GM19023 (cell line): ENCODE measurements around the gene FLNA.

ENCODE experiments used
- ATAC-seq: cut with Tn5 transposase; IDR thresholded peaks from one replicate; pipeline ENCODE4 v1.9.1; 2021; ENCODE audit warnings: mild to moderate bottlenecking, moderate library complexity; ENCODE audit not compliant: unreplicated experiment

The FLNA gene

GRCh38 chrX:154376774-154377173 is 2.3 kb upstream of the FLNA start:
- no peak for ATAC-seq

DNA sequence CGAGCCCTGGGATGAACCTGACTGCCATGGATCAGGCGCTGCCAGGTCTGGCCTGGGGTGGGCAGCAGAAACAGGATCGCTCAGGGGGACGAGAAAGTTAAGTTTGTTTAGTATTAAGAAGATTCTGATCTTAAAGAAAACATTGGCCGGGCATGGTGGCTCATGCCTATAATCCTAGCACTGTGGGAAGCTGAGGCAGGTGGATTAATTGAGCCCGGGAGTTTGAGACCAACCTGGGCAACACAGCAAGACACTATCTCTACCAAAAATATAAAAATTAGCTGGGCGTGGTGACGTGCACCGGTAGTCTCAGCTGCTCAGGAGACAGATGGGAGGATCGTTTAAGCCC is 696 bp upstream of the FLNA start:
- no peak for ATAC-seq

DNA sequence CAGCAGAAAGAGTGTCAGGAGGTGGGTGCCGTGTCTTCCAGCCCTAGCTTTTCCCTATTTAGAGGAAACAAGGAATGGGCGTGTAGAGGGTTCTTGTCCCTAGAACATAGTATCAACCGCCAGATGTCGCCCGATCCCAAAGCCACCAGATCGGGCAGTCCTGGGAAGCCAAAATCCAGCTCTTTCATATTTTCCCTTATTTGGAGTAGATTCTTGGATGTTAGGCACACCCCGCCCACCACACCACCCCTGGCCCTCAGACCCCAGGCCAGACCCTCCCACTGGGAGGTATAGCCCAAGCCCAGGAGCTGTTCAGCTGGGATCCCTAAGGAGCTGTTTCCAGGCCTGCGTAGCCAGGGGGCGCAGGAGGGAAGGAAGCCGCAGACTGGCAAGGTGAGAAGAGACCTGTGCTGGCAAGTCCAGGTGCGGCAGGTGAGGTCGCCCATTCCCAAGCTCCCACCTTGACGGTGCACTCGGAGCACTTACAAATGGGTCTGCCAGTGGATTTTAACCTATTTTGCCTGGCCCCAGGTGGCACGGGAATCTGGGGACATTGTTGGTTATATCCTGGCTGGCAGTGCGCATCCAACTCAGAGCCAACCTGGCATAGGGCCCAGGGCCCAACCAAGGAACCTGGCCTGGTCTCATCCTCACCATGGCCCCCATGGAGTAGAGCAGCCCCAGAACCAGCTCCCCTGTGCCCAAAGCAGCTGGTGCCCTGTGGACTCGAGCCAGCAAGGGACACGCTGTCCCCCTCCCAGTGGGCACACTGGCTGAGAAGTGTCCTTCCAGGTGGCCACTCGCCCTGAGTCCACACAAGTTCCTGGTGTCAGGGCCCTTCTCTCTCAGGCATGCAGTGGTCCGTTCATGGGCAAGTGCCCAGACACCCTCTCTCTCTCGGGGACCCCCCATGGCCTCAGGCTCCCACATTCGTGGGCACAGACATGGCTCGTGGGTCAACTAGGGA is 811 bp downstream of the FLNA start:
- no peak for ATAC-seq

DNA sequence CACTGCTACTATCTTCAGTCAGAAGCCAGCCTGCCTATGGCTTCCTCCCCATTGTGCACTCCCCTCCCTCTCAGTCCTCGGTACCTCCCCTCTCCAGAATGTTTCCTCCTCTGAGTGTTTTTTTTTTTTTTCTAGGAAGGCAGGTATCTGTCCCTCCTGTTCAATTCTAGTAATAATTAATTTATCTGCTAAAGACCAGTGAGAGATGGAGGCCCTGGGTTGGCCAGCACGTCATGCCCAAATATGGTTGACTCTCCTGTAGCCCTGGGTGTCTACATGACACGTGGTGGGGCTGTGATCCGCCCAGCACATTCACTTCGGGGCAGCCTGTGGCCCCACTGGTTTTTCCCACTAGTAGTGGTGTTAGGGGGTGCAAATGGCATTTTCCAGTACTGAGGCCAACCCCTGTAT is 1.8 kb downstream of the FLNA start:
- ATAC-seq: no peak

DNA sequence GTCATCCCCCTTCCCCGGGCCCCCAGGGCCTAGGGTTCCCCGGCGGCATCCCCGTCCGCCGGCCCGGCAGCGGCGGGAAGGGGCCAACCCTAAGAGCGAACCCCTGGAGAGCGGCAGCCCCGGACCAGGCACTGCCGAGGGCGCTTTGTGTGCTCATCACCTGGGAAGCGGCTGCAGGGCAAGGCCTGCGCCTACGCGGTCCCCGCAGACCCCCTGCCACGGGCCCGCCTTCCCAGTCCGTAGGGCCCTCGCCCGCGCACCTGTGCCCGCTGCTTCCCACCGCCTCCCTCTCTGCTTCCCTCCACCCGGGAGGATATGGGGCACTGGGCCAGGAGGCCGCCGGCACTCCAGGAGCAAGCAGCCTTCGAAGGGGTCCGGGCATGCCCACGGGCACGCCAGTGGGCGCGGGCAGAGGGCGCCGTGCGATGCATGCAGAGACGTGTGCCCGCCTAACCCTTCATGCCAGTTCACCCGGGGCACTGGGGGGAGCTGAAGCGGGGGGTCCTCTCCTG is 2.6 kb downstream of the FLNA start:
- peak; percentile 12 for ATAC-seq

- peak; percentile 53 for ATAC-seq
Observed at GRCh38 chrX:154371017-154371788, 3.2 kb downstream of the FLNA start.

- no peak for ATAC-seq
Observed at GRCh38 chrX:154370300-154371016, 4.0 kb downstream of the FLNA start.

DNA sequence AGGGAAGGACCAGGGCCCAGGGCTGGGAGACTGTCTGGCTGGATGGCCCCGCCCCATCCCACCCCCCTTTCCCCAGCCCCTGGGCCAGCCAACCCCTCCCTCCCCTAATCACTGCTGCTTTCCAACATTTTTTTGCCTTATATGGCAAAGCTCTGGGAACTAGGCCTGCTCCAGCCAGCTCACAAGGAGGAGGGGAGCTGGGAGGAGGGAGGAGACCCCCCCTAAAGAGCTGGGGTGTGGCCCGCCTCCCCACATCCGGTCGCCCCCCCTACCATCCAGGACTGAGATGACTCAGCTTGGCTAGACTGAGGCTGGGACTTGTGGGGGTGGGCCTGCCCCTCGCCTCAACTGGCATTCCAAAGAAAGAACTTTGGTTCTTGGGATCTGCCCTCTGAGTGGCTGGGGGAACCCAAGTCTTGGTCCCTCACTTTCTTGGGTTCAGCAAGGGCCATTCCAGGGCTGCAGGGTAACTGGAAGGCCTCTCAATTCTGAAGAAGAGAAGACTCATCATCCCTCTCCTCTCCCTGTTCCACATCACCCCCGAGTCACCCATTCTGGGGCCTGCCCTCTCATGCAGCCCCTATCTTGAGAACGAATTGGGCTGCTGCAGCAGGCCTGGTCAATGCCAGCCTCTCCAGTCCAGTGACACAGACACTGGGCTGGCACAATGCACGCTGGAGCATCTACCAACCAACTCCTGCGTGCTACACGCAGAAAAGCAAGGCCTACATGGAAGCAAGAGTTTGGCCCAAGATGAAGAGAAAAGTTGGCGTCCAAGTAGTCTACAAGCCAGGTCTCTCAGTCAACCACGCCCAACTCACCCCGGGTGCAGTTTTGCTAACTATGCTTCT is 4.8 kb downstream of the FLNA start:
- no peak for ATAC-seq

DNA sequence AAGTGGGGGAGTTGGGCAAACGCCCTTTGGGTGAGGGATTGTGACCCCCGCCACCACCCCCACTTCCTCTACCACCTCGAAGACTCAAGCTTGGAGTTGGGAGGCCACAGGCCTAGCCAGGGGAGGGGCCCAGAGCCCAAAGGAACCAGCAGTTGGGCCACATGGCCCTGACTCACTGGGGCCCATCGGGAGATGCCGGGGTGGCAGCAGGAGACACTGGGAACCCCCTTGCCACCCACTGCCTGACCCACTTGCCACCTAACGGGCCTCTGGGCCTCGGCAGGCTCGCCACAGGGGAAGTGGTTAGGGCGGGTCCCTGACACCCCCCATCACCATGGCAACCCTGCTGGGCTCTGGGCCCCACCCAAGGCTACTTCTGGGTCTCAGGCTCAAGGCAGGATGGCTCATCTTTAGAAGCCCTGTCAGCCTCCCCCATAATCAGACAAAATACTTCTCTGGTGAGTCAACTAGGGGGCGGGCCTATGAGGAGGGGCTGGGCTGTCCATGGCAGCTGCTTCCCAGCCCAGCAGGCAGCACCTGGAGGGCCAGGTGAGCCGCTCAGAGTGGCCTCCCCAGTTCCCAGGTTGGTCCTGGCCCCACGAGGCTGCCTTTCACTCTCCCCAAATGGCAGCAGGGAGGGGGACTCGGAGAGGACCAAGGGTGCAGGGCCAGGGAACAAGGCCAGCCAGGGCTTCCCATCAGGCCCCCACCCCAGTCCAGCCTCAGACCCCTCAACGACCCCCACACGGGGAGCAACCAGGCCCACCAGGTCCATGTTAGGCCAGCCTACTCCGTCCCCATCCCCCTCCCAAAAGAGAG is 5.6 kb downstream of the FLNA start:
- ATAC-seq: no peak

DNA sequence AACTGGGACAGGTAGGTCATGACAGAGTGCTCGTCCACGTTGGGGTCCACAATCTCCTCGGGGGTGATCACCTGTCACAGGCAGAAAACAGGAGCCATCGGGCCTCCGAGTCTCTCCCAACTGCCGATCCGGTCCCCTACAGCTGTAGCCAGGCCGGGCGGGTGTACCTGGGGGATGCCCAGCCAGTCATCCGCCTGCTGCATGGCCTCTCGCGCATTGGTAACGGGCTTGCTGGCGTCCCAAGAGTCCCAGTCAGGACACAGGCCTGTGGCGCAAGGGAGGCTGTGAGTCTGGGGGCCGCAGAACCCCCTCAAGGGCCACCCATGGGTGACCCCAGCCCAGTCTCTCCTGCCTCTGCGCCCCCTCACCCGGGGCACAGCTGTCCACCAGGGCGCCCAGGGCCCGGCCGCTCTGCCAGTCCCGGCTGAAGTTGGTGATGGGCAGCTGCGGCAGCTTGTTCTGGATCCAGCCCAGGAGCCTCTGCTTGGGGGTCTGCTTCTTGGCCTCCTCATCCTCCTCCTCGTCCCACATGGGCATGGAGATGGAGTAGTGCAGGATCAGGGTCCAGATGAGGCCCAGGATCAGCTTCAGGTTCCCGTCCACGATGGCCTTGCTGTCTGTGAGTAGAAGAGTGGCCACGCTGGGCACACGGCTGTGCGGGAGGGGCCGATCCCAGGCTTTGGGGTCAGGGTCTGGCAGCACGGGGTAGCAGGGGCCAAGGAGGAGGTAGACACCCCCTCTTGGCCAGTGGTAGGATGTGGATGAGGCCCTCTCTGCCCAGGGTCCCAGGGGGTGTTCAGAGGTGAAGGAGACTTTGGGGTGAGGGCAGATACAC is 6.7 kb downstream of the FLNA start:
- no peak for ATAC-seq

GRCh38 chrX:154366666-154367055 is 7.8 kb downstream of the FLNA start:
- ATAC-seq: no peak

GRCh38 chrX:154365997-154366665 is 8.3 kb downstream of the FLNA start:
- ATAC-seq: no peak

DNA sequence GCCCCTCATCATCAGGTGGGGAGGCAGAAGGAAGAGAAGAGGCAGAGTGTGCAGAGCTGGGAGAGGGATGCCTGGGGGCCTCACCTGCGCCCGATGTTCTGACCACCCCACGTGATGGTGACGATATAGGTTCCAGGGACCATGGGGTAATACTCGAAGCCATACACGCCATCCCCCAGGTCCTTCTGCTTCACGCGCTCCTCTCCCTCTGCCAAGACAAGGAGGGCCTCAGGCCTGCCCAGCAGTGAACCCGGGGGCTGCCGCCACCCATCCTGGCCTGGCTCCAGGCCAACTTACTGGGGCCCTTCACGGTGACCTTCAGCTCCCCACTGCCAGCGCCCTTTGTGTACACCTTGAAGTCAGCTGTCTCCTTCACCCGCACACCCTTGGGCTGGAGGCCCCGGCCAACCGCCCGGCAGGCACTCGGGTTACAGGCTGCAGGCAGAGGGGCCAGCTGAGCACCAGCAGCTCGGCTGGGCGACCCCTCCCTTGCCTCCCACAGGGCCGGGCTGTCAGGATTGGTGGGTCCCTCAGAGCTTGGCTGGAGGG is 9.3 kb downstream of the FLNA start:
- ATAC-seq: no peak

- no peak for ATAC-seq
Observed at GRCh38 chrX:154363706-154364439, 10.6 kb downstream of the FLNA start.

DNA sequence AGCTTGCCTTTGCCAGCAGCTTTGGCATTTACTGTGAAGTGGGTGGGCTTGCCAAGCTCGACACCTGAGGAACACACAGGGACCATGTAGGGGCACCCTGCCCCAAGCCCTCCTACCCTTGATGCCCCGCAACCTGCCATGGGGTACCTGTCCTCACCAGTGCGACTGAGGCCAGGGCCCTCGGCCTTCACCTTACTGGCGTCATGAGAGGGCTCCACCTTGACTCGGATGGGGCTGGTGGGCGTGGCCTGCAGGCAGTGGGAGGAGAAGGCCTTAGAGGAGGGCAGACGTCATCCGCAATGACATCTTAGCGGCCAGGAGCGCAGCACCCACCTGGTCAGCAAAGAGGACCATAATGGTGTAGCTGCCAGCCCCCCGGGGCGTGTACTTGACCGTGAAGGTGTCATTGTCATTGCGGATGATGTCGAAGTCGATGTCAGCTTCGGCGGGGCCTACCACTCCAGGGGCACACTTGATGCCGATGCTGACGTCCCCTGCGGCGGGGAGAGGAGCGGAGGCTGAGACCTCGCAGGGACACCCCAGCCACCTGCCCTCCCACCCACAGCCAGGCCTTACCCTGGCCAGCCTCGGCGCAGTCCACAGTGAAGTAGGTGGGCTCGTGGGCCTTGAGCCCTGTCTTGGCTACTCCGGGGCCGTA is 12.2 kb downstream of the FLNA start:
- no peak for ATAC-seq

DNA sequence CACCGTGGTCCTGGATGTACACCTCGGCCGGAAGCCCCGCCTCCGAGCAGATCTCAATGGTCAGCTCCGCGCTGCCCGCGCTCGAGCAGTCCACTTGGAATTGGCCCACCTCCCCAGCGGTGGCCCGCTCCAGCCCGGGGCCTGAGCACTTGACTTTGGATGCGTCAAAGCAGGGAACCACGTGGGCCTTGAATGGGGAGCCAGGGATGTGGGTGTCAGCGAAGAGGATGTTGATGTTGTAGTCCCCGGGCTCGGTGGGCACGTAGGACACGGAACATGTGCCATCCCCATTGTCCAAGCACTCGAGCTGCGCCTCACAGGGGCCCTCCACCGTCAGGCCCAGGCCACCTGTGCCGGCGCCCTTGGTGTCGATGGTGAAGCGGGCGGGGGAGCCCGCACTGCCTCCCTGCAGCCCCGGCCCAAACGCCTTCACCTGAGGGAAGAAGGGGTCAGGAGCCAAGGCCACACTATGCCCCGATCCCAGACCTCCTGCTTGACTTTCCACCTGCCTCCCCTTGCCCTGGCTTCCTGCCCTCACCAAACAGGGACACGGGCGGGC is 14.2 kb downstream of the FLNA start:
- ATAC-seq: no peak
